Vagina (tissue), 2 donors: ENCODE measurements around the gene LDAH. TPM values are rescaled to one million over a fixed set of nuclear protein-coding genes. Genes with fewer than 3 reads are reported as not detected.

Experiments
- DNase-seq, 2 donors: peaks; one replicate each; pipeline ENCODE4 v3.0.0-alpha.2; 2017; ENCODE audit errors: extremely low spot score in 2 of 2
- H3K27ac ChIP-seq: fragments of 200-600 bp; sonication (generic); one replicate; pipeline ENCODE4 v1.5.1; 2019
- H3K27me3 ChIP-seq: fragments of 200-600 bp; sonication (generic); one replicate; pipeline ENCODE4 v1.5.1; 2019
- H3K36me3 ChIP-seq, 2 donors: fragments of 200-600 bp; sonication (generic); one replicate each; pipeline ENCODE4 v1.5.1; 2017 to 2019
- H3K4me1 ChIP-seq: fragments of 200-600 bp; sonication (generic); one replicate; pipeline ENCODE4 v1.5.1; 2019
- H3K4me3 ChIP-seq, 2 donors: fragments of 200-600 bp; sonication (generic); 1 replicate in 1 of 2; 2 replicates in 1 of 2; pipeline ENCODE4 v1.5.1; 2016 to 2019
- H3K9me3 ChIP-seq: fragments of 200-600 bp; sonication (generic); one replicate; pipeline ENCODE4 v1.5.1; 2019
- POLR2A ChIP-seq, 2 donors: fragments of 450-650 bp; IDR thresholded peaks; one replicate each; pipeline ENCODE4 v1.6.1; 2017; ENCODE audit warnings: antibody characterized with exemption in 2 of 2, mild to moderate bottlenecking in 2 of 2, moderate library complexity in 2 of 2
- POLR2AphosphoS5 ChIP-seq, 2 donors: sonication (generic); formaldehyde crosslinking; IDR thresholded peaks; one replicate each; pipeline ENCODE4 v1.9.0; 2017; ENCODE audit warnings: antibody characterized with exemption in 2 of 2, mild to moderate bottlenecking in 2 of 2, low read depth in 1 of 2; ENCODE audit not compliant: insufficient read depth in 1 of 2
- intact Hi-C: fragments of 100-400 bp; cut with DNase I; formaldehyde crosslinking; loops from one replicate; pipeline ENCODE4 v1.15.1; 2023
- total RNA-seq: library from RNA; depleted of rRNA; stranded (reverse); fragments of >200 nt; gene quantifications from one replicate; pipeline ENCODE4 v1.2.3, GENCODE V29; 2016
- TF ChIP-seq, protein P1 (sequence below), 3 experiments: fragments of 450-650 bp in 2 of 3; fragments of 200-600 bp in 1 of 3; sonication (generic) in 1 of 3; IDR thresholded peaks; one replicate each; pipeline ENCODE4 v1.5.1; 2017 to 2019; ENCODE audit warnings: antibody characterized with exemption in 3 of 3, mild to moderate bottlenecking in 2 of 3, moderate library complexity in 2 of 3

Gene LDAH
- total RNA-seq, 1 donor from 2014 or later: 9.1 TPM

DNA sequence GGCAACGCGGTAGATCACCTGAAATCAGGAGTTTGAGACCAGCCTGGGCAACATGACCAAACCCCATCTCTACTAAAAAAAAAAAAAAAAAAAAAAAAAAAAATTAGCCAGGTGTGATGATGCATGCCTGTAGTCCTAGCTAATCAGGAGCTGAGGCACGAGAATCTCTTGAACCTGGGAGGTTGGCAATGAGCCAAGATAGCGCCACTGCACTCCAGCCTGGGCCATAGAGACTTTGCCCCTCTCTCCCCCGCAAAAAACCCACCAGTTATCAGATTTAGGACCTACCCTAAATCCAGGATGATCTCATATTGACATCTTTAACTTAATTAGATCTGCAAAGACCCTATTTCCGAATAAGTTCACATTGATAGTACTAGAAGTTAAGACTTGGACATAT, 29.2 kb upstream of the LDAH start:
- no peaks in the 10 kb centered on the region for H3K9me3 ChIP-seq
- no peak for DNase-seq
- H3K27ac ChIP-seq: no peak overlapping the region
- TF ChIP-seq POLR2A (IDR thresholded peaks at IDR 0.05) (no peak), POLR2AphosphoS5 (IDR thresholded peaks at IDR 0.05; ENCODE audit: insufficient read depth in 1 of 2, low read depth in 1 of 2) (no peak)
- TF ChIP-seq, protein P1, sequence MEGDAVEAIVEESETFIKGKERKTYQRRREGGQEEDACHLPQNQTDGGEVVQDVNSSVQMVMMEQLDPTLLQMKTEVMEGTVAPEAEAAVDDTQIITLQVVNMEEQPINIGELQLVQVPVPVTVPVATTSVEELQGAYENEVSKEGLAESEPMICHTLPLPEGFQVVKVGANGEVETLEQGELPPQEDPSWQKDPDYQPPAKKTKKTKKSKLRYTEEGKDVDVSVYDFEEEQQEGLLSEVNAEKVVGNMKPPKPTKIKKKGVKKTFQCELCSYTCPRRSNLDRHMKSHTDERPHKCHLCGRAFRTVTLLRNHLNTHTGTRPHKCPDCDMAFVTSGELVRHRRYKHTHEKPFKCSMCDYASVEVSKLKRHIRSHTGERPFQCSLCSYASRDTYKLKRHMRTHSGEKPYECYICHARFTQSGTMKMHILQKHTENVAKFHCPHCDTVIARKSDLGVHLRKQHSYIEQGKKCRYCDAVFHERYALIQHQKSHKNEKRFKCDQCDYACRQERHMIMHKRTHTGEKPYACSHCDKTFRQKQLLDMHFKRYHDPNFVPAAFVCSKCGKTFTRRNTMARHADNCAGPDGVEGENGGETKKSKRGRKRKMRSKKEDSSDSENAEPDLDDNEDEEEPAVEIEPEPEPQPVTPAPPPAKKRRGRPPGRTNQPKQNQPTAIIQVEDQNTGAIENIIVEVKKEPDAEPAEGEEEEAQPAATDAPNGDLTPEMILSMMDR (IDR thresholded peaks at IDR 0.05): no peak
- intact Hi-C loops: no loop called here
- H3K36me3 ChIP-seq: no peaks in the 10 kb centered on the region
- H3K4me3 ChIP-seq: no peak overlapping the region
- no peaks in the 10 kb centered on the region for H3K4me1 ChIP-seq
- no peaks in the 10 kb centered on the region for H3K27me3 ChIP-seq

DNA sequence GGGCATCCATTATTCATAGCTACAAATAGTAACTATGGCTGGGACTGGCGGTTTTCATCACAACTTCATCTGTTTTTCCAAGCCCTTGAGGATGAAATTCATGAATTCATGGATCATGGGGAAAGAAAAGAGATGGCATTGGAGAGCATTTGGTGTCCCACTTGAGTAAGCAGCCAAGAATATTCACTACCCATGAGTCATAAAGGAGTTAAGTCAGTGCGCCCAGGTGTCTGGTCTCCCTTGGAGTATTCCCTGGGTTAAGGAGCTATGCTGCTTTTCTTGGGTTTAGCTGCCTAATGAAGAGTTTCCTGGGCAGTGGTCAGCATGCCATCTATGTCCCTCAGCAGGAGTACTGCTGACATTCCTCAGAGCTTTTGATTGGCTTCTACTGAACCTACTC, 21.3 kb upstream of the LDAH start:
- Histone ChIP-seq H3K36me3 (no peaks in the 10 kb centered on the region), H3K4me3 (no peak overlapping the region), H3K4me1 (no peaks in the 10 kb centered on the region), H3K27ac (no peak overlapping the region), H3K27me3 (no peaks in the 10 kb centered on the region), H3K9me3 (no peaks in the 10 kb centered on the region)
- TF ChIP-seq POLR2AphosphoS5 (IDR thresholded peaks at IDR 0.05; ENCODE audit: insufficient read depth in 1 of 2, low read depth in 1 of 2): no peak
- TF ChIP-seq, protein P1 (IDR thresholded peaks at IDR 0.05): no peak
- TF ChIP-seq POLR2A (IDR thresholded peaks at IDR 0.05): no peak
- DNase-seq: no peak
- intact Hi-C loops: no loop called here

DNA sequence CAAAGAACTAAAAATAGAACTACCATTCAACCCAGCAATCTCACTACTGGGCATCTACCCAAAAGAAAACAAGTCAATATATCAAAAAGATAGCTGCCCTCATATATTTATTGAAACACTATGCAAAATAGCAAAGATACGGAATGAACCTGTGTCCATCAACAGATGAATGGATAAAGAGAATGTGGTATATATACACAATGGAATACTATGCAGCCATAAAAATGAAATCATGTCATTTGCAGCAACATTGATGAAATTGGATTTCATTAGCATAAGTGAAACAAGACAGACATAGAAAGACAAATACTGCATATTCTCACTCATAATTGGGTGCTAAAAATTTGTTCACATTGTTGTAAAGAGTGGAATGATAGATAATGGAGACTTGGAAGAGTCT, 16.2 kb upstream of the LDAH start:
- H3K27ac ChIP-seq: no peak overlapping the region
- intact Hi-C loops: no loop called here
- no peaks in the 10 kb centered on the region for H3K36me3 ChIP-seq
- TF ChIP-seq POLR2AphosphoS5 (IDR thresholded peaks at IDR 0.05; ENCODE audit: insufficient read depth in 1 of 2, low read depth in 1 of 2) (no peak), POLR2A (IDR thresholded peaks at IDR 0.05) (no peak)
- TF ChIP-seq, protein P1 (IDR thresholded peaks at IDR 0.05): no peak
- H3K27me3 ChIP-seq: no peaks in the 10 kb centered on the region
- H3K4me3 ChIP-seq: no peak overlapping the region
- H3K9me3 ChIP-seq: no peaks in the 10 kb centered on the region
- no peak for DNase-seq
- no peaks in the 10 kb centered on the region for H3K4me1 ChIP-seq

DNA sequence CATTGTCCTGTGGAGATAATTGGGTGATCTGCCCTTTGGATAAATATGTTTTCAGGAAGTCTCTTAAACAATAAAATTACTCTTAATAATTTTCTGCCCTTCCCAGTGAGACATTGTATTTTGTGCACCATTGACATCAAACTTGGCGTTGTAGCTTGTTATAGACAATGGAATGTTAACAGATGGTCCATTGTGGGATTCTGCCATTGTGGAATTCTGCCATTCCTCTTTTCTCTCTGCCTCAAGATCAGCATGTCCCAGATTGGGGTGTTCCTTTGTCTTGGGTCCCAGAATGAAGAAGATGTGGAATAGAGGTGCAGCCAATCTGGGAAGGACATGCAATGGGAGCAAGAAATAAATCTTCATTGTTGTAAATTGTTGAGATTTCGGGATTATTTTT, 15.1 kb upstream of the LDAH start:
- no peak overlapping the region for H3K27ac ChIP-seq
- no peak for DNase-seq
- no peaks in the 10 kb centered on the region for H3K4me1 ChIP-seq
- no peaks in the 10 kb centered on the region for H3K36me3 ChIP-seq
- TF ChIP-seq POLR2AphosphoS5 (IDR thresholded peaks at IDR 0.05; ENCODE audit: insufficient read depth in 1 of 2, low read depth in 1 of 2) (no peak), POLR2A (IDR thresholded peaks at IDR 0.05) (no peak)
- TF ChIP-seq, protein P1 (IDR thresholded peaks at IDR 0.05): no peak
- H3K9me3 ChIP-seq: no peaks in the 10 kb centered on the region
- H3K27me3 ChIP-seq: no peaks in the 10 kb centered on the region
- intact Hi-C loops: no loop called here
- H3K4me3 ChIP-seq: no peak overlapping the region

DNA sequence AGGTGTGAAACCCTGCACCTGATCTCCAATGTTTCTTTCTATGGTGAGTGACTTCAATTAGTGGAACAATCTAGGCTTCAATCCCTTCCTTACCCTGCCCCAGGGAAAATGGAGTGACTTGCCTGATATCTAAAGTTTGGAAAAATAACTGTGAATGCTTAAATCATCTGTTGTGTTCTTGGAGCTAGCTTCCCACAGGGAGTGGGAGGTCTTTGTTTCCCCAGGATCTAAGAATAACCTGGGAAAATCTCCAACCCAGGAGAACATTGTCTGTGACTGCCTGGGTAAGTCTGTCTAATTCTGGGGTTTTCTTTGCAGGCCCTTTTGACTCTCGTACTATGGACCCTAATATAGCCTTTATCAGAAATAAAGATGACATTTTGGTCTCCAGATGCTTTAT, 13.6 kb upstream of the LDAH start:
- TF ChIP-seq POLR2A (IDR thresholded peaks at IDR 0.05): no peak
- TF ChIP-seq, protein P1 (IDR thresholded peaks at IDR 0.05): no peak
- TF ChIP-seq POLR2AphosphoS5 (IDR thresholded peaks at IDR 0.05; ENCODE audit: insufficient read depth in 1 of 2, low read depth in 1 of 2): no peak
- Histone ChIP-seq H3K4me1 (no peaks in the 10 kb centered on the region), H3K4me3 (no peak overlapping the region), H3K36me3 (no peaks in the 10 kb centered on the region), H3K27me3 (no peaks in the 10 kb centered on the region), H3K9me3 (no peaks in the 10 kb centered on the region), H3K27ac (no peak overlapping the region)
- intact Hi-C loops: no loop called here
- DNase-seq: no peak
